PC-3 (cell line): Measurements from ENCODE around the gene NKAIN2. TPM values are rescaled to one million over a fixed set of nuclear protein-coding genes. Genes with fewer than 3 reads are reported as not detected.

Experiments used
- ATAC-seq: fragments of 200-7000 bp; cut with Tn5 transposase; 2 replicates; pipeline ENCODE4 v1.9.1; 2020; ENCODE audit warnings: mild to moderate bottlenecking, moderate library complexity
- BruUV-seq: library from RNA; stranded (reverse); fragments of 400-500 nt; replicated peaks from 2 replicates; lab custom pipeline; 2021; lab: Mats Ljungman, UMichigan
- CTCF ChIA-PET: fragments of 300-600 bp; sonication (Branson Sonifier 250); formaldehyde crosslinking; loops from one replicate; lab custom pipeline; 2022; ENCODE audit warnings: antibody characterized with exemption; lab: Charles Lee
- POLR2A ChIA-PET: fragments of 300-600 bp; sonication (Branson Sonifier 250); formaldehyde crosslinking; loops from one replicate; lab custom pipeline; 2022; ENCODE audit warnings: antibody characterized with exemption; ENCODE audit not compliant: unreplicated experiment; lab: Charles Lee
- DNase-seq: peaks from one replicate; pipeline ENCODE4 v3.0.0-alpha.2; 2015
- H2AFZ ChIP-seq: fragments of 300-600 bp; sonication (generic); 2 replicates; pipeline ENCODE4 v1.6.0; 2016; ENCODE audit warnings: antibody characterized with exemption, low read length
- H3F3A ChIP-seq: fragments of 300-600 bp; sonication (generic); one replicate; pipeline ENCODE4 v1.6.0; 2017; ENCODE audit warnings: antibody characterized with exemption, low read length, control low read depth, mild to moderate bottlenecking; ENCODE audit not compliant: unreplicated experiment
- H3K27ac ChIP-seq: fragments of 300-600 bp; sonication (generic); 2 replicates; pipeline ENCODE4 v1.5.1; 2016; ENCODE audit warnings: mild to moderate bottlenecking, low read length
- H3K27me3 ChIP-seq: fragments of 300-600 bp; sonication (generic); 2 replicates; pipeline ENCODE4 v1.6.1; 2016; ENCODE audit warnings: low read length, mixed read lengths
- H3K36me3 ChIP-seq: fragments of 300-600 bp; sonication (generic); 2 replicates; pipeline ENCODE4 v1.6.1; 2016; ENCODE audit warnings: low read depth, mixed run types, low read length, mixed read lengths
- H3K4me1 ChIP-seq: fragments of 300-600 bp; sonication (generic); 2 replicates; pipeline ENCODE4 v1.5.1; 2016; ENCODE audit warnings: low read length; ENCODE audit not compliant: insufficient read depth
- H3K4me2 ChIP-seq: fragments of 300-600 bp; sonication (generic); 2 replicates; pipeline ENCODE4 v1.6.0; 2016; ENCODE audit warnings: low read length
- H3K4me3 ChIP-seq: fragments of 300-600 bp; sonication (generic); 2 replicates; pipeline ENCODE4 v1.5.1; 2016; ENCODE audit warnings: mild to moderate bottlenecking, low read length, mixed read lengths
- H3K79me2 ChIP-seq: fragments of 300-600 bp; sonication (generic); 2 replicates; pipeline ENCODE4 v1.6.1; 2017; ENCODE audit warnings: low read length, mixed read lengths
- H3K9ac ChIP-seq: fragments of 300-600 bp; sonication (generic); 2 replicates; pipeline ENCODE4 v1.6.0; 2016; ENCODE audit warnings: mild to moderate bottlenecking, low read length
- H3K9me2 ChIP-seq: fragments of 300-600 bp; sonication (generic); replicated peaks from 2 replicates; pipeline ENCODE4 v1.6.1; 2016; ENCODE audit warnings: mixed run types, low read length, mixed read lengths
- H3K9me3 ChIP-seq: fragments of 300-600 bp; sonication (generic); 2 replicates; pipeline ENCODE4 v1.6.1; 2016; ENCODE audit warnings: low read length, mixed read lengths
- H4K20me1 ChIP-seq: fragments of 300-600 bp; sonication (generic); 2 replicates; pipeline ENCODE4 v1.6.1; 2016; ENCODE audit warnings: low read length, mixed read lengths
- CTCF ChIP-seq: fragments of 300-600 bp; sonication (generic); conservative IDR thresholded peaks from 2 replicates; pipeline ENCODE4 v1.5.1; 2017; ENCODE audit warnings: antibody characterized with exemption, low read depth, mild to moderate bottlenecking, low read length
- EZH2 ChIP-seq: fragments of 300-600 bp; sonication (generic); IDR thresholded peaks from one replicate; pipeline ENCODE4 v1.6.1; 2017; ENCODE audit warnings: antibody characterized with exemption, mild to moderate bottlenecking, low read length; ENCODE audit not compliant: unreplicated experiment
- EZH2phosphoT487 ChIP-seq: fragments of 300-600 bp; sonication (generic); IDR thresholded peaks from 2 replicates; pipeline ENCODE4 v1.6.1; 2018; ENCODE audit warnings: mild to moderate bottlenecking, antibody characterized with exemption, low read length, borderline replicate concordance
- intact Hi-C: fragments of 100-400 bp; cut with micrococcal nuclease; formaldehyde crosslinking; loops from 2 replicates; pipeline ENCODE4 v1.9.0; 2023
- total RNA-seq: library from RNA; depleted of rRNA; stranded (reverse); fragments of >200 nt; gene quantifications from 2 replicates; pipeline ENCODE4 v1.2.3, GENCODE V29; 2014

NKAIN2 gene
- total RNA-seq, 1 experiment from 2014 or later = not detected

- Histone ChIP-seq H3K9ac (no peak overlapping the region), H3K27ac (no peak overlapping the region), H3K4me2 (no peak overlapping the region), H3F3A (no peaks in the 10 kb centered on the region), H3K9me2 (no peaks in the 10 kb centered on the region), H3K36me3 (no peaks in the 10 kb centered on the region), H4K20me1 (no peaks in the 10 kb centered on the region), H3K4me1 (no peaks in the 10 kb centered on the region), H3K9me3 (no peaks in the 10 kb centered on the region), H3K79me2 (no peaks in the 10 kb centered on the region), H2AFZ (no peak overlapping the region), H3K4me3 (no peak overlapping the region), H3K27me3 (no peaks in the 10 kb centered on the region)
- ChIA-PET CTCF (no interaction called here), POLR2A (no interaction called here)
- ATAC-seq (no peak), DNase-seq (no peak)
- no TSS peak for BruUV-seq
- TF ChIP-seq EZH2 = no peak
- intact Hi-C loops = no loop called here
Measured at GRCh38 chr6:123764722-123765121, 38.9 kb upstream of the NKAIN2 start.

- no peaks in the 10 kb centered on the region for H3K27me3 ChIP-seq
- H4K20me1 ChIP-seq = no peaks in the 10 kb centered on the region
- H2AFZ ChIP-seq = no peak overlapping the region
- H3K79me2 ChIP-seq = no peaks in the 10 kb centered on the region
- no peak overlapping the region for H3K9ac ChIP-seq
- DNase-seq = no peak
- CTCF ChIA-PET = no interaction called here
- H3K9me3 ChIP-seq = no peaks in the 10 kb centered on the region
- no peaks in the 10 kb centered on the region for H3K9me2 ChIP-seq
- no peak overlapping the region for H3K27ac ChIP-seq
- TF ChIP-seq EZH2 = no peak
- TF ChIP-seq CTCF = no peak
- TF ChIP-seq EZH2phosphoT487 = no peak
- H3K4me3 ChIP-seq = no peak overlapping the region
- BruUV-seq = no TSS peak
- no peaks in the 10 kb centered on the region for H3F3A ChIP-seq
- H3K4me2 ChIP-seq = no peak overlapping the region
- POLR2A ChIA-PET = no interaction called here
- H3K36me3 ChIP-seq = no peaks in the 10 kb centered on the region
- intact Hi-C loops = no loop called here
- no peak for ATAC-seq
- no peaks in the 10 kb centered on the region for H3K4me1 ChIP-seq
Measured at GRCh38 chr6:123768921-123769320, 34.7 kb upstream of the NKAIN2 start.

- H3K36me3 ChIP-seq = no peaks in the 10 kb centered on the region
- H3K4me1 ChIP-seq = no peaks in the 10 kb centered on the region
- no peaks in the 10 kb centered on the region for H3K9me3 ChIP-seq
- no TSS peak for BruUV-seq
- H3K79me2 ChIP-seq = no peaks in the 10 kb centered on the region
- POLR2A ChIA-PET = no interaction called here
- no peak overlapping the region for H3K4me3 ChIP-seq
- no peak overlapping the region for H3K4me2 ChIP-seq
- H3K9me2 ChIP-seq = no peaks in the 10 kb centered on the region
- H4K20me1 ChIP-seq = no peaks in the 10 kb centered on the region
- no peak for ATAC-seq
- intact Hi-C loops = no loop called here
- no peaks in the 10 kb centered on the region for H3K27me3 ChIP-seq
- no peak overlapping the region for H2AFZ ChIP-seq
- no peak overlapping the region for H3K27ac ChIP-seq
- CTCF ChIA-PET = no interaction called here
- DNase-seq = no peak
- H3K9ac ChIP-seq = no peak overlapping the region
- no peaks in the 10 kb centered on the region for H3F3A ChIP-seq
- TF ChIP-seq CTCF (no peak), EZH2phosphoT487 (no peak), EZH2 (no peak)
Measured at GRCh38 chr6:123769431-123769830, 34.2 kb upstream of the NKAIN2 start.
